Effector memory CD4-positive, alpha-beta T cell (primary cell): Measurements from ENCODE around the gene MEX3A.

Experiments used
- DNase-seq, 3 donors: peaks; one replicate each; pipeline ENCODE4 v3.0.0-alpha.2; 2020
- H3K27ac ChIP-seq: 2 replicates; pipeline ENCODE4 v1.7.0; 2013; ENCODE audit warnings: mild to moderate bottlenecking, low read length, moderate library complexity; ENCODE audit not compliant: insufficient read depth, poor library complexity, severe bottlenecking
- H3K27me3 ChIP-seq: replicated peaks from 2 replicates; pipeline ENCODE4 v1.7.0; 2013; ENCODE audit warnings: mild to moderate bottlenecking, low read length; ENCODE audit not compliant: insufficient read depth, control insufficient read depth, poor library complexity, severe bottlenecking
- H3K36me3 ChIP-seq: 2 replicates; pipeline ENCODE4 v1.7.0; 2013; ENCODE audit warnings: mild to moderate bottlenecking, low read length, moderate library complexity; ENCODE audit not compliant: control insufficient read depth, insufficient read depth
- H3K4me1 ChIP-seq: 2 replicates; pipeline ENCODE4 v1.7.0; 2013; ENCODE audit warnings: low read length, mild to moderate bottlenecking; ENCODE audit not compliant: control insufficient read depth, insufficient read depth, poor library complexity, severe bottlenecking
- H3K4me3 ChIP-seq: 2 replicates; pipeline ENCODE4 v1.7.0; 2013; ENCODE audit warnings: low read length, low read depth, mild to moderate bottlenecking; ENCODE audit not compliant: insufficient read depth, poor library complexity, severe bottlenecking
- H3K9me3 ChIP-seq: 2 replicates; pipeline ENCODE4 v1.7.0; 2013; ENCODE audit warnings: mild to moderate bottlenecking, low read length, moderate library complexity; ENCODE audit not compliant: control insufficient read depth

The MEX3A gene

DNA sequence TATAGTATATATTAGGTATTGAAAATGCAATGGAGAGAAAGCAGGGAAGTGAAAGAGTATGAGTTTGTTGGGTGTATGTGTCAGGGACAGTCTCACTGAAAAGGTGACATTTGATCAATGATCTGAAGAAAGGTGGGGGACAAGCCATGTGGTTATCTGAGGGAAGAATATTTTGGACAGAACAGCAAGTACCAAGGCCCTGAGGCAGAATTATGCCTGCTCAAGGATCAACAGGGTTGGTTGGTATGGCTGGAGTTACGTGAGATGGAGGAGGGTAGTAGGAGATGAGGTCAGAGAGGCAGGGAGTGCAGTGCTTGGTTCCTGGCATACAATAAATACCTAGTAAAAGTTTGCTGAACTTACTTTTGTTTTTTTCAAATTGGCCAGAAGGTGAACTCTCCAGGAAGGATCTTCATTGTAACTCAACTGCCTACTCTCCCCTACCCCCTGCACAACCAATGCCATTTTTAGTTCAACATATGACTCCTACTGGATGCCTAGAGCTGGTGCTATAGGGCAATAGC lies 25.9 kb downstream of the MEX3A start:
- H3K27ac ChIP-seq, result no peak overlapping the region
- H3K36me3 ChIP-seq, result peaks cover 3% of the 10 kb centered on the region
- no peaks in the 10 kb centered on the region for H3K9me3 ChIP-seq
- no peaks in the 10 kb centered on the region for H3K27me3 ChIP-seq
- H3K4me1 ChIP-seq, result peaks cover 14% of the 10 kb centered on the region
- no peak for DNase-seq
- no peak overlapping the region for H3K4me3 ChIP-seq

DNA sequence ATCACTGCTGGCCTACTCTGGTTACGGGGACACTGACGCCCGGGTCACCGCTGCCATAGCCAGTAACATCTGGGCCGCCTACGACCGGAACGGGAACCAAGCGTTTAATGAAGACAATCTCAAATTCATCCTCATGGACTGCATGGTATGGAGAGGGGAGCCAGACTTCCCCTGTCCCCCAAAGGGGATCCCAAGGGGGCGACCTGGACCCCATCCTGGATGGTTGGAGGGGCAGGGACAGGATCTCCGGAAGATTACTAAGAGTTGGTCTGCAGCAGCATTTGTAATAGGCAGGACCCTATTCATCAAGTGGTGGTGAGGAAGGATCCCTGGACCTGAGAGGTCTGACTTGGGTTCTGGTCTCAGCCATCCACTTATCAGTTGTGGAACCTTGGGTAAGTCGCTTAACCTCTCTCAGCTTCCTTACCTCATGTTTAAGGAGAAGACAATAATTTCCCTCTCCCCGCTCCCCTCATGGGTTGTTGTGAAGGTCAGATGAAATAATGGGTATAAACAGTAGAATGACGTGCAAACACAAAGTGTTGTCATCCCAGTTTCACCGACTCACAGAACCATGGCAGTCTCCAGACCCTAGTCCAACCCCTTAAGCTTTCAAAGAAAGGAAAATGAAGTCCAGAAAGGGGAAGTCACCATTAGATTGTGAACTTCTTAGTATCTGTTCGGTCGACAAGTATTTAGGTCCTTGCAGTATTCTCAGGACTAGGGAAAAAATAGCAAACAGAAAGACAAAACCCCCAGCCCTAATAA lies 26.8 kb downstream of the MEX3A start:
- Histone ChIP-seq H3K36me3 (peaks cover 3% of the 10 kb centered on the region), H3K4me1 (peaks cover 14% of the 10 kb centered on the region), H3K4me3 (peak overlapping the region; percentile 95), H3K27ac (peak overlapping the region; percentile 79), H3K9me3 (no peaks in the 10 kb centered on the region), H3K27me3 (no peaks in the 10 kb centered on the region)
- DNase-seq, result no peak

DNA sequence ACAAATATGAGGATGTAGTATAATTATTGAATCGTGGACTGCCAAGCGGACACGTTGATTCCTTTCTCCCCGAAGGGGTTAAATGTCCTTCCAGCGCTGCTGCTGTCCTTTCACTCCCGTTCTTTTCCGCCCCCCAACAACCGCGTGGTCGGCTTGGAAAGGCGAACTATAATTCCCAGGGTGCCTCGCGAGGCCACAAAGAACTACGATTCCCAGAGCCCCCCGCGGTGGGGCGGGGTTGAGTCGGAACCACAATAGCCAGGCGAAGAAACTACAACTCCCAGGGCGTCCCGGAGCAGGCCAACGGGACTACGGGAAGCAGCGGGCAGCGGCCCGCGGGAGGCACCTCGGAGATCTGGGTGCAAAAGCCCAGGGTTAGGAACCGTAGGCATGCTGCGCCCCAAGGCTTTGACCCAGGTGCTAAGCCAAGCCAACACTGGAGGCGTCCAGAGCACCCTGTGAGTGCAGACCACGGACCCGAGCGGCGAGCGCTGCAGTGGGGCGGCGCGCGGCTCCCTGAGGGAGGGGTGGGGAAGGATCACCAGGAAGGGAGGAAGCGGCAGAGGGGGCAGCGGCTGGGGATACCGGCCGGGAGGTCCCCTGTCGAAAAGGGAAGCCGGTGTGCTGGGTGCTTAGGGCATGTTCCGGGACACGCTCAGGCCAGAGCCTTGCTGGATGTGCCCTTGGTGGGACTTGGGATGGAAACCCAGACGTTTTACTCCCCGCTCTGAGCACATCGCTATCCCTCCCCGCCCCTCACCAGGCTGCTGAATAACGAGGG lies 27.6 kb downstream of the MEX3A start, which contains the start of gene LAMTOR2:
Gene LAMTOR2, plus strand, starts transcription at position 283 of the 781 bp plus-strand sequence. Its CDS starts 108 bp downstream, at position 391.
- H3K36me3 ChIP-seq, result peaks cover 3% of the 10 kb centered on the region
- peak within 1 kb of the TSS; percentile 79 for H3K27ac ChIP-seq
- H3K9me3 ChIP-seq, result no peaks in the 10 kb centered on the region
- no peaks in the 10 kb centered on the region for H3K27me3 ChIP-seq
- peak; percentile 81 to 92 (median 92) for DNase-seq
- H3K4me1 ChIP-seq, result peaks cover 14% of the 10 kb centered on the region
- H3K4me3 ChIP-seq, result peak within 1 kb of the TSS; percentile 95

DNA sequence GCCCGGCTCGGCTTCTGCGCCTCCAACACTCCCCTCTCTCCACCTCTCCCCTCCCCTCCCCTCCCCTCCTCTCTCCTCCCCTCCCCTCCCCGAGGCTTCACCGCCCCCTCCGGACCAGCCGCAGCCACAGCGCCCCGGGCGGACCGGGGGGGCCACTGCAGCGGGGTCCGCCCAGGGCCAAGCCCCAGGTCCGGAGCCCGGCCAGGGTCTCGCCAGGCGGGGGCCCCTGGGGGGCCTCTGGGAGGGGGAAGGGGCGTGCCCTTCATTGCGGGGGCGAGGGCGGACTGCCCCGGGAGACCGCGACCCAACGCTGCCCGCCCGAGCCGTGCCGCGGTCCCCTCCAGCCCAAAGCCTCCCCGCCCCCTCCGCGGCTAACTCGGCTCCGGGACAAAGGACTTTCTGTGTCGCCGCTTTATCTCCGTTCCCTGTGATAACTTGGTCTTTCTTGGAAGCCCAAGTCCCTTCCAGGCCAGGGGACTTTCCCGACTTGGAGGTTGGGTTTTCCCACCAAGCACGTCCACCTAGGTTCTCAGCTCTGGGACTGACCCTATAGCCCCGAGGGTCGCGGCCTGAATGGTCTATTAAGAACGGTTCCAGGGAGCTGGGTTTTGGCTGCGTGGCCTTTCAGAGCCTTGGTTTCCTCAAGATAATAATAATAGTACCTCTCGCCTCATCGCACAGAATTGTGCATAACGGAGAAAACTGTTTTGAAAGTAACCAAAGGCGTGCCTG lies 28.3 kb downstream of the MEX3A start, which contains the start of gene UBQLN4:
Gene UBQLN4, minus strand, starts transcription at position 31 of the 732 bp plus-strand sequence. CDS start 97 bp downstream, outside the sequence.
- Histone ChIP-seq H3K4me3 (peak within 1 kb of the TSS; percentile 95), H3K4me1 (peaks cover 14% of the 10 kb centered on the region), H3K27me3 (no peaks in the 10 kb centered on the region)

GRCh38 chr1:156052862-156053767 lies 29.1 kb downstream of the MEX3A start:
- peak overlapping the region; percentile 95 for H3K4me3 ChIP-seq
- H3K36me3 ChIP-seq, result peaks cover 7% of the 10 kb centered on the region
- H3K27me3 ChIP-seq, result no peaks in the 10 kb centered on the region
- H3K9me3 ChIP-seq, result no peaks in the 10 kb centered on the region
- peak; percentile 50 to 62 (median 58) for DNase-seq
- peak overlapping the region; percentile 60 for H3K27ac ChIP-seq
- H3K4me1 ChIP-seq, result peaks cover 14% of the 10 kb centered on the region

More for the DNA sequence above, 28.3 kb downstream of the MEX3A start, which contains the start of gene UBQLN4:
- Histone ChIP-seq H3K27ac (peak within 1 kb of the TSS; percentile 79), H3K36me3 (peaks cover 6% of the 10 kb centered on the region), H3K9me3 (no peaks in the 10 kb centered on the region)
- DNase-seq, result peak; percentile 73 to 82 (median 74)

- Histone ChIP-seq H3K27ac (no peak overlapping the region), H3K36me3 (peaks cover 7% of the 10 kb centered on the region), H3K27me3 (no peaks in the 10 kb centered on the region), H3K9me3 (no peaks in the 10 kb centered on the region), H3K4me1 (peaks cover 14% of the 10 kb centered on the region), H3K4me3 (no peak overlapping the region)
- DNase-seq, result no peak
These were observed 31.1 kb downstream of the MEX3A start for GRCh38 chr1:156051011-156051725.

GRCh38 chr1:156050376-156050775 lies 31.9 kb downstream of the MEX3A start:
- no peak for DNase-seq
- Histone ChIP-seq H3K27ac (no peak overlapping the region), H3K27me3 (no peaks in the 10 kb centered on the region), H3K4me3 (no peak overlapping the region), H3K4me1 (peaks cover 10% of the 10 kb centered on the region), H3K9me3 (no peaks in the 10 kb centered on the region), H3K36me3 (peaks cover 7% of the 10 kb centered on the region)

GRCh38 chr1:156048663-156049258 lies 33.5 kb downstream of the MEX3A start:
- Histone ChIP-seq H3K27me3 (no peaks in the 10 kb centered on the region), H3K4me3 (no peak overlapping the region), H3K4me1 (peaks cover 13% of the 10 kb centered on the region), H3K9me3 (no peaks in the 10 kb centered on the region), H3K27ac (no peak overlapping the region), H3K36me3 (peaks cover 7% of the 10 kb centered on the region)
- no peak for DNase-seq
